Activated naive CD4-positive, alpha-beta T cell treated with anti-CD3 and anti-CD28 coated beads, Interleukin-2, amount 50 U/mL, for 24 hours (primary cell): ENCODE data around the gene HNRNPH2.

ENCODE experiments used
- H3K27ac Mint-ChIP-seq: one replicate; pipeline ENCODE4 v1.8.0; 2021; ENCODE audit warnings: mild to moderate bottlenecking, mixed read lengths
- H3K27me3 Mint-ChIP-seq: one replicate; pipeline ENCODE4 v1.8.0; 2021; ENCODE audit warnings: mixed read lengths
- H3K36me3 Mint-ChIP-seq: one replicate; pipeline ENCODE4 v1.8.0; 2021; ENCODE audit warnings: mixed read lengths
- H3K4me1 Mint-ChIP-seq: one replicate; pipeline ENCODE4 v1.8.0; 2021; ENCODE audit warnings: mixed read lengths
- H3K4me3 Mint-ChIP-seq: one replicate; pipeline ENCODE4 v1.8.0; 2021; ENCODE audit warnings: mild to moderate bottlenecking, mixed read lengths
- H3K9me3 Mint-ChIP-seq: one replicate; pipeline ENCODE4 v1.8.0; 2021; ENCODE audit warnings: mixed read lengths

Gene HNRNPH2, protein sequence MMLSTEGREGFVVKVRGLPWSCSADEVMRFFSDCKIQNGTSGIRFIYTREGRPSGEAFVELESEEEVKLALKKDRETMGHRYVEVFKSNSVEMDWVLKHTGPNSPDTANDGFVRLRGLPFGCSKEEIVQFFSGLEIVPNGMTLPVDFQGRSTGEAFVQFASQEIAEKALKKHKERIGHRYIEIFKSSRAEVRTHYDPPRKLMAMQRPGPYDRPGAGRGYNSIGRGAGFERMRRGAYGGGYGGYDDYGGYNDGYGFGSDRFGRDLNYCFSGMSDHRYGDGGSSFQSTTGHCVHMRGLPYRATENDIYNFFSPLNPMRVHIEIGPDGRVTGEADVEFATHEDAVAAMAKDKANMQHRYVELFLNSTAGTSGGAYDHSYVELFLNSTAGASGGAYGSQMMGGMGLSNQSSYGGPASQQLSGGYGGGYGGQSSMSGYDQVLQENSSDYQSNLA

DNA sequence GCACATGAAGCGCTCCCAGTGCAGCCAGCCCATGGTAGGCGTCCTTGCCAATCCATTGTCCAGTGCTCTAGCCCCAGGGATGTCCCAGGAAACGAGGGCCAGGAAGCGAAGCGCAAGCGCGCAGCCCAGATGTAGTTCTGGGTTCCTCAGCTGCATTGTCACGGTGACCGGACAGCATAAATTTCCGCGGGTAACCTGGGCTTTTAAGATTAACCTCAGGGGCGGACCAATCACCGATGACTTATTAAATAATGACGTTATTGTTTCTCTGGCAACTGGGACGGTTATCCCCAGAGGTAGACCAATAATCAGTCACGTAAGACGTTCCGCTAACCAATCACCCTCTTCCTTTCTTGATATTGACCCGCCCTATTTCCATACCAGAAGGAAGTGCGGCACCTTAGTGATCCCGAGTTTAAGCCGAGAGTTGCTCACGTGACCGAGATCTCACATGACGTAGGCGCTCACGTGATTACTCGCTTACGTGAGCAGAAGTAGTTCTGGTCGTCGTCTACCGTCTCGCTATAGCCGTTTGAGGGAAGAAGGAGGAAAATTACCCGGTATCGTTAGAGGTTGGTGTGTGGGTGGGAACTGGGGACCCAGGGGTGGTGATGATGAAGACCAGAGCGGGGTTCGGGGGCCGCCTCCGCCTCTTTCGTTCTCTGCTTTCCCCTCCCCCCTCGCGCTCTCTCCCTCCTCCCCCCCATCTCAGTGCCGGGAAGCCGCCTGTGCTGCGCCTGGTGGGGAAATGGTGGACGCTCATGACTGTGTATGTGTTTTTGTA is at the start of gene HNRNPH2, which contains the start of gene GLA:
HNRNPH2 (plus strand) TSS at position 475 of the 784 bp plus-strand sequence. CDS start 3,767 bp downstream, outside the sequence.
GLA (minus strand) TSS at position 178 of the 784 bp plus-strand sequence; CDS start at position 156, 22 bp downstream.
- Mint-ChIP-seq H3K36me3 (peaks cover 9% of the 10 kb centered on the region), H3K4me3 (peak within 1 kb of the TSS; percentile 100), H3K27me3 (no peaks in the 10 kb centered on the region), H3K9me3 (no peaks in the 10 kb centered on the region), H3K27ac (peak within 1 kb of the TSS; percentile 99), H3K4me1 (peaks cover 31% of the 10 kb centered on the region)

DNA sequence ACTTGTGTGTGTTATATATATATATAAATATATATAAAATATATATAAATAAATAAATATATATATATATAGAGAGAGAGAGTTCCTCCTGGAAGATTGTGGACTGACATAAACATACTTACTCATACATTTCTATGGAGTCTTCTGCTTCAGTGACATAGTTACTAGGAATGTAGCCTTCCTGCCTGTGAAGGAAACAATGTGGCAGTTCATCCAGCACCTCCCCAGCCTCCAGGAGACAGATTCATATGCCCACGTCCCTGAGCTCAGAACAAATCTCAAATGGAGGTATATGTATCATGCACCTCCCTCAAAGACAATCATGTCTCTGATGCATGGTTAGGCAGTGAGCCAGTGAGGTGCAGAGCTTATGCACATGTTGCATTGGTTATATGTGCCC is 48.1 kb upstream of the HNRNPH2 start:
- H3K27me3 Mint-ChIP-seq, result no peaks in the 10 kb centered on the region
- no peaks in the 10 kb centered on the region for H3K4me1 Mint-ChIP-seq
- H3K36me3 Mint-ChIP-seq, result no peaks in the 10 kb centered on the region
- H3K27ac Mint-ChIP-seq, result no peak overlapping the region
- no peaks in the 10 kb centered on the region for H3K9me3 Mint-ChIP-seq
- H3K4me3 Mint-ChIP-seq, result no peak overlapping the region

GRCh38 chrX:101360390-101360789 is 47.6 kb upstream of the HNRNPH2 start:
- no peaks in the 10 kb centered on the region for H3K4me1 Mint-ChIP-seq
- H3K27ac Mint-ChIP-seq, result no peak overlapping the region
- H3K27me3 Mint-ChIP-seq, result no peaks in the 10 kb centered on the region
- H3K36me3 Mint-ChIP-seq, result no peaks in the 10 kb centered on the region
- H3K9me3 Mint-ChIP-seq, result no peaks in the 10 kb centered on the region
- H3K4me3 Mint-ChIP-seq, result no peak overlapping the region

- H3K4me1 Mint-ChIP-seq, result no peaks in the 10 kb centered on the region
- H3K36me3 Mint-ChIP-seq, result no peaks in the 10 kb centered on the region
- no peak overlapping the region for H3K27ac Mint-ChIP-seq
- H3K4me3 Mint-ChIP-seq, result no peak overlapping the region
- no peaks in the 10 kb centered on the region for H3K9me3 Mint-ChIP-seq
- H3K27me3 Mint-ChIP-seq, result no peaks in the 10 kb centered on the region
These were observed 45.9 kb upstream of the HNRNPH2 start for GRCh38 chrX:101362116-101362515.

DNA sequence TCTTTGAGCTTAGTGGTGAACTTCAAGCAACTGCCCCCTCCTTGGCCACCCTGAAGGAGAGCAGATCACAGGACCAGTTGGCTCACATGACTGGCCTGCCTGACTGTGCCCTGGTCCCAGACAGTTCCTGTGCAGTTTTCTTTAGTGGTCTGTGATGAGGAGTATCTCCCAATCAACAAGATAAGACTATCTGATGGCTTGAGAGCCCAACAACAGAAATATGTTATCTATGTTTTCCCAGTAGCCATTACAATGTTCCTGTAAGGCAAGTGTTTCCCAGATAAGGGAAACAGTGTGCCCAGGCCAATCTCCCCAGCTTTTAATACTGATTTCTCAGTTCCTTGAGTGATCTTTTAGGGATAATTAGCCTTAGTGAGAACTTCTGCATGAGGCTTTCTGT is 45.3 kb upstream of the HNRNPH2 start:
- Mint-ChIP-seq H3K4me3 (no peak overlapping the region), H3K27ac (no peak overlapping the region), H3K9me3 (no peaks in the 10 kb centered on the region), H3K27me3 (no peaks in the 10 kb centered on the region), H3K36me3 (no peaks in the 10 kb centered on the region), H3K4me1 (no peaks in the 10 kb centered on the region)

- Mint-ChIP-seq H3K27me3 (peaks cover 2% of the 10 kb centered on the region), H3K9me3 (no peaks in the 10 kb centered on the region), H3K36me3 (no peaks in the 10 kb centered on the region), H3K4me3 (no peak overlapping the region), H3K4me1 (no peaks in the 10 kb centered on the region), H3K27ac (no peak overlapping the region)
These were observed 42.7 kb upstream of the HNRNPH2 start for GRCh38 chrX:101365301-101365795.

DNA sequence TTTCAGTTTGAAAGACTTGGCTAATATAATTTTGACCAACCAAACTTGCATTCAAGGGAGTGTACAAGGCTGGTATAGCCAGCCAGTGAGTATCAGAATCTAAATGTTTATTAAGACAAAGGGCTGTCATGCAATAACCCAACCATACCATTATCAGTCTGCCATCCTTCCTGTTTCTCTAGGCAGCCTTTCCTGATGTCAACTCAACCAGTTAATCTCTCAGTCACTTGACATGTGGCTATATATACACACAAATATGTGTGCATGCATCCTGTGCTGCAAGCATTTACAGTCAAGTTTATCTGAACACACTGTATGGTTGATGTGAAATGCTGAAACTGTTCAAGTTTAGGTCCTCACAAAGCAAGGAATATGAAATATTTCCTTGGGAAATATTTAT is 39.2 kb upstream of the HNRNPH2 start:
- no peaks in the 10 kb centered on the region for H3K9me3 Mint-ChIP-seq
- H3K27me3 Mint-ChIP-seq, result peaks cover 2% of the 10 kb centered on the region
- no peaks in the 10 kb centered on the region for H3K36me3 Mint-ChIP-seq
- H3K27ac Mint-ChIP-seq, result no peak overlapping the region
- H3K4me1 Mint-ChIP-seq, result no peaks in the 10 kb centered on the region
- no peak overlapping the region for H3K4me3 Mint-ChIP-seq

GRCh38 chrX:101369687-101370086 is 38.3 kb upstream of the HNRNPH2 start:
- no peaks in the 10 kb centered on the region for H3K36me3 Mint-ChIP-seq

GRCh38 chrX:101370888-101371504 is 37.0 kb upstream of the HNRNPH2 start:
- Mint-ChIP-seq H3K27ac (no peak overlapping the region), H3K36me3 (no peaks in the 10 kb centered on the region), H3K4me3 (no peak overlapping the region), H3K4me1 (no peaks in the 10 kb centered on the region), H3K27me3 (peaks cover 2% of the 10 kb centered on the region), H3K9me3 (no peaks in the 10 kb centered on the region)

More at GRCh38 chrX:101369687-101370086, 38.3 kb upstream of the HNRNPH2 start:
- Mint-ChIP-seq H3K9me3 (no peaks in the 10 kb centered on the region), H3K4me1 (no peaks in the 10 kb centered on the region), H3K27me3 (peaks cover 2% of the 10 kb centered on the region), H3K4me3 (no peak overlapping the region), H3K27ac (no peak overlapping the region)

GRCh38 chrX:101377547-101377946 is 30.5 kb upstream of the HNRNPH2 start:
- H3K4me1 Mint-ChIP-seq, result no peaks in the 10 kb centered on the region

GRCh38 chrX:101383679-101384205 is 24.3 kb upstream of the HNRNPH2 start:
- Mint-ChIP-seq H3K36me3 (no peaks in the 10 kb centered on the region), H3K9me3 (no peaks in the 10 kb centered on the region), H3K27ac (no peak overlapping the region), H3K27me3 (peaks cover 1% of the 10 kb centered on the region), H3K4me3 (no peak overlapping the region), H3K4me1 (no peaks in the 10 kb centered on the region)

More at GRCh38 chrX:101377547-101377946, 30.5 kb upstream of the HNRNPH2 start:
- Mint-ChIP-seq H3K4me3 (no peak overlapping the region), H3K27me3 (peaks cover 1% of the 10 kb centered on the region), H3K36me3 (no peaks in the 10 kb centered on the region), H3K27ac (no peak overlapping the region), H3K9me3 (no peaks in the 10 kb centered on the region)

DNA sequence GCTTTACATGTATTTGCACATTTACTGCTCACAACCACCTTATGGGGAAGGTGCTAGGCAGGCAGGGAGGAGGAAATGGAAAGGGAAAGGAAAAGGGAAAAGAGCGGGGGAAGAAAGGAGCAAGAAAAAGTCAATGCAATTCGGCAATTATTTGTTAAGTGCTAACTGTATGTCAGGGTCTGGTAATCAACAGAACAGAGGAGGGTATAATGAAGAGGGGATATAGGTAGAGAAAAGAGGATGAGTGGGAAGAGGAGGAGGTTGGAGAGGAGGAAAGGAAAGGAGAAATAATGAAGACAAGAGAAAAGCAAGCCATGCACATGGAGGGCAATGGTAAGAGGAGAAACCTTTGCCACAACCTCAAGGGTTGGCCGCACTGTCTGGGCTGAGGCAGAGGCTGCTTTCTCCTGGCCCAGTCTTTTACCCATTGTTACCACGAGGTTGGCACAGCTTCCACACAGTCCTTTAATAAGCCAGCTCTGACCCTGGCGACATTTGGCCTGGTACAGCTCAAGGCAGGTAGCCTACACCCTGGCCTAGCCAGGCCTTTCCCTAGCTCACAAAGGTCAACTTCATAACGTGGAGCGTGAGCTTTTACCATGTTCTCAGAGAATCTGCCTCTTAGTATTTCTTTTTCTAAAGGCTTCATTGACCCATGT is 22.9 kb upstream of the HNRNPH2 start:
- Mint-ChIP-seq H3K27ac (no peak overlapping the region), H3K9me3 (no peaks in the 10 kb centered on the region), H3K27me3 (no peaks in the 10 kb centered on the region), H3K36me3 (no peaks in the 10 kb centered on the region), H3K4me3 (no peak overlapping the region), H3K4me1 (no peaks in the 10 kb centered on the region)

DNA sequence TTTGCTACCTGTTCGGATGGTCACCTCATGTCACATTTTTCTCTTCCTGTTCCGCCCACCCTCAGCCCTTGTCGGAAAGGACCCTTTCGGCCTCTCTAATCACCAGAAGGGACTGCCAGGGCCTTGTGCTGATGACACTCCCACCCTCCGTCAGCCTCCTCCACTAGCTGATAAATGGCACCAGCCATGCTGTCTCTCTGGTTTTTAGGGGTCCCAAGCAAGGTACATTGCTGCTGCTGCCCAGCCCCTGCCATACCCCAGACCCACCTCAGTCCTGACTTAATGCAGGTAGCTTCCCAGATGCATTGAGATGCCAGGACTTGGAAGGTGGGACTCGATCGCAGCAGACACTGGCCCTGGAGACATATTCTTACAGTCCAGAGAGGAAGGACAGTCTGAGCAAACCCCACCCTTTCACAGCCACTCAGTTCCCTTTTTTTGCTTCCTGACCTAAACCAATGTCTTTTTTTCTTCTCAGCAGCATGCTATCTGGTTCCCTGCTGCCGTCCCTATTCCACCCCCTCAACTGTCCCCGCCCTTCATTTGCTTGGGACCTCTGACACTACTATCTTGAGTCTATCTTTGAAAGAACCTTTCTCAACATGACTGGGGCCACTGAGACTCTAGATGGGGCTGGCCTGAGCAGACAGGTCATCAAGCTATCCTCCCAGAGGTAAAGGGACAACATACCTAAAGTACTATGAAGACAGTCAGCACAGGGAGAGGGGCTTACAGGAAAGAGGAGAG is 22.1 kb upstream of the HNRNPH2 start, which contains the start of gene BTK:
BTK (minus strand) TSS at position 397 of the 747 bp plus-strand sequence. CDS start 10,907 bp downstream, outside the sequence.
- H3K4me1 Mint-ChIP-seq, result peaks cover 4% of the 10 kb centered on the region
- H3K4me3 Mint-ChIP-seq, result no peak within 1 kb of the TSS
- peaks cover 1% of the 10 kb centered on the region for H3K36me3 Mint-ChIP-seq
- no peaks in the 10 kb centered on the region for H3K9me3 Mint-ChIP-seq
- H3K27ac Mint-ChIP-seq, result no peak within 1 kb of the TSS
- H3K27me3 Mint-ChIP-seq, result no peaks in the 10 kb centered on the region

GRCh38 chrX:101386542-101386885 is 21.5 kb upstream of the HNRNPH2 start:
- Mint-ChIP-seq H3K27ac (no peak overlapping the region), H3K27me3 (no peaks in the 10 kb centered on the region), H3K4me3 (no peak overlapping the region), H3K36me3 (peaks cover 7% of the 10 kb centered on the region), H3K4me1 (peaks cover 4% of the 10 kb centered on the region), H3K9me3 (no peaks in the 10 kb centered on the region)
